Thymus (tissue), 11 donors: ENCODE results near the gene MACROD2. TPM values are rescaled to one million over a fixed set of nuclear protein-coding genes. Genes with fewer than 3 reads are reported as not detected.
"Not testable (repeated sequence)": the region's sequence is repeated elsewhere in the genome, so short reads cannot be mapped to it uniquely, and the experiment has no call there.

ENCODE experiments used
- DNase-seq, 9 donors: peaks; one replicate each; pipeline ENCODE4 v3.0.0-alpha.2; 2013; ENCODE audit warnings: low spot score in 9 of 9, low read depth in 6 of 9, missing footprints in 1 of 9
- H3K27ac ChIP-seq, 2 donors: one replicate each; pipeline ENCODE4 v1.5.1; 2013; ENCODE audit warnings: control low read depth in 1 of 2, low read depth in 1 of 2, low read length in 1 of 2, mild to moderate bottlenecking in 1 of 2, moderate library complexity in 1 of 2
- H3K27me3 ChIP-seq, 2 donors: one replicate each; pipeline ENCODE4 v1.5.1; 2013; ENCODE audit warnings: low read length in 1 of 2; ENCODE audit not compliant: control insufficient read depth in 2 of 2, insufficient read depth in 1 of 2
- H3K36me3 ChIP-seq, 2 donors: one replicate each; pipeline ENCODE4 v1.5.1; 2013; ENCODE audit warnings: low read length in 1 of 2, mild to moderate bottlenecking in 1 of 2, moderate library complexity in 1 of 2; ENCODE audit not compliant: control insufficient read depth in 2 of 2, insufficient read depth in 2 of 2
- H3K4me1 ChIP-seq, 2 donors: one replicate each; pipeline ENCODE4 v1.5.1; 2013; ENCODE audit warnings: low read length in 2 of 2; ENCODE audit not compliant: control insufficient read depth in 2 of 2, insufficient read depth in 2 of 2
- H3K4me3 ChIP-seq, 2 donors: one replicate each; pipeline ENCODE4 v1.5.1; 2013; ENCODE audit warnings: low read length in 2 of 2, control low read depth in 1 of 2, mild to moderate bottlenecking in 1 of 2
- H3K9me3 ChIP-seq, 2 donors: one replicate each; pipeline ENCODE4 v1.5.1; 2013; ENCODE audit warnings: low read length in 1 of 2, mild to moderate bottlenecking in 1 of 2; ENCODE audit not compliant: control insufficient read depth in 2 of 2, insufficient read depth in 1 of 2
- WGBS: extraction: QIAGEN DNeasy Blood & Tissue Kit; methylation state at CpG from one replicate; pipeline ENCODE4 v1.1.7; 2013; 5-methylcytosine and 5-hydroxymethylcytosine counted together
- polyA plus RNA-seq: library from polyadenylated mRNA; stranded (reverse); fragments of 200-250 nt; gene quantifications from one replicate; pipeline ENCODE4 v1.2.3, GENCODE V29; 2013
- total RNA-seq: library from RNA; stranded (reverse); fragments of 120-200 nt; gene quantifications from one replicate; pipeline ENCODE4 v1.2.4, GENCODE V29; 2013
- donor health status: healthy.

Gene MACROD2
- total and polyA plus RNA-seq, 2 donors, result 1.6 to 4.2 TPM

DNA sequence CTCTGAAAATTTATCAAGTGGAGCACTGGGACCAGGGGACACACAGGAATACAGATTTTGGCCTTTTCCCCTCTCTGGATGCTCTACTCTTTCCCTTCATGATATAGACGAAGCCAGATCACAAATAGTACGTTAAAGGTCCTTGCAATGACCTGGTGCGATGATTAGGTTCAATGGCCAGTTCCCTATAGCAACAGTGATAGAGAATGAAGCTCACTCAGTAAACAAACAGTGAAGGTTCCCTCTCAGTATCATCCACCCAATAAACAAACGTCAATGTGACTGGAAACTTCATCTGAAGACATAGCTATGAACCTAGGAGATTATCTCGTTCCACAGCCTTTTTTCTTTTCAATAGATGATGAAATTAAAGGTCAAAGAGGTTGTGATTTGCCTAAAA is 1981.7 kb downstream of the MACROD2 start:
- Histone ChIP-seq H3K4me3 (no peak overlapping the region), H3K4me1 (no peaks in the 10 kb centered on the region), H3K36me3 (no peaks in the 10 kb centered on the region), H3K27ac (no peak overlapping the region), H3K9me3 (no peaks in the 10 kb centered on the region), H3K27me3 (no peaks in the 10 kb centered on the region)
- DNase-seq, result no peak
- WGBS, result 90% methylated on average over 5 of the region's 5 CpGs

DNA sequence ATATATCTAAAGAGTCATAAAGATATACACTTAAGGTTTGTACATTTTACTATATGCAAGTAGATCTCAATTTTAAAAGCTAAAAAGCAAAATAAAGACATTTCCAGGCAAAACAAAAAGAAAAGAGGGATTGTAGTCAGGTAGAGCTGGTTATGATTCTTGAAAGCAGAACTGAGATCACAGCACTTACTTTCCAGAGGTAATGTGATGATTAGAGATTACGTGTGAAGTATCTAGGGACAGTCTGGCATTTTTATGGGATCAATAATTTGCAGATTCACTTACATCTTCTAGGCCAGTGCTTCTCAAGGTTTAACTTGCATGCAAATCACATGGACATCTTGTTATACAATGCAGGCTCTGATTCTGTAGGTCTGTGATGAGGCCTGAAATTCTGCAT is 1982.4 kb downstream of the MACROD2 start:
- 87% methylated on average over 1 of the region's 1 CpG for WGBS
- Histone ChIP-seq H3K4me1 (no peaks in the 10 kb centered on the region), H3K27ac (no peak overlapping the region), H3K27me3 (no peaks in the 10 kb centered on the region), H3K36me3 (no peaks in the 10 kb centered on the region), H3K9me3 (no peaks in the 10 kb centered on the region), H3K4me3 (no peak overlapping the region)
- no peak for DNase-seq

- H3K27ac ChIP-seq, DNase-seq, H3K4me1 ChIP-seq, H3K27me3 ChIP-seq, H3K4me3 ChIP-seq, H3K9me3 ChIP-seq, H3K36me3 ChIP-seq: not testable (repeated sequence)
- WGBS, result 96% methylated on average over 26 of the region's 26 CpGs
Observed at GRCh38 chr20:15985494-15986368, 1990.4 kb downstream of the MACROD2 start.

- WGBS, result 94% methylated on average over 3 of the region's 3 CpGs
- Histone ChIP-seq H3K36me3 (no peaks in the 10 kb centered on the region), H3K27me3 (no peaks in the 10 kb centered on the region), H3K4me3 (no peak overlapping the region), H3K4me1 (no peaks in the 10 kb centered on the region), H3K27ac (no peak overlapping the region), H3K9me3 (no peaks in the 10 kb centered on the region)
- DNase-seq, result no peak
Observed at GRCh38 chr20:15986690-15987089, 1991.4 kb downstream of the MACROD2 start.

GRCh38 chr20:15991279-15991678 is 1996.0 kb downstream of the MACROD2 start:
- Histone ChIP-seq H3K4me1 (no peaks in the 10 kb centered on the region), H3K27ac (no peak overlapping the region), H3K36me3 (no peaks in the 10 kb centered on the region), H3K9me3 (no peaks in the 10 kb centered on the region), H3K27me3 (no peaks in the 10 kb centered on the region), H3K4me3 (no peak overlapping the region)
- DNase-seq, result no peak

DNA sequence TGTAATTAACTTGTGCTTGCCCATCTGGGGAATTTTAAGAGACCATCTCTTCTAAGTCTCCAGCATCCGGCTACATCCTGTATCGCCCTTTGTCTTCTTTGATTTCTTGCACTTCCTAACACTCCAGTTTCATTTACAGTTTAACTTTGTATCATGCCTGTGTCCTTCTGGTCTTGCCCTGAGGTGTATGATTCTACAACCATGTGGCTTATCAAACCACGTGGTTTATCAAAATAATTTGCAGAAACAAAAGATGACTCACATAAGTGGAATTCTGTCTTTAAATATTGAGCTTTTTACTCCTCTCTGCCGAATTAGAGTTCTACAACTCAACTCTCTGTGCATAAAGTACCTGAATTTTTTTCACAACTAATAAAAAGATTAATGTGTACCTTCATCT is 1997.2 kb downstream of the MACROD2 start:
- no peaks in the 10 kb centered on the region for H3K9me3 ChIP-seq
- no peaks in the 10 kb centered on the region for H3K36me3 ChIP-seq
- no peaks in the 10 kb centered on the region for H3K27me3 ChIP-seq
- H3K4me3 ChIP-seq, result no peak overlapping the region
- no peak for DNase-seq
- WGBS, result 94% methylated on average over 4 of the region's 4 CpGs
- H3K27ac ChIP-seq, result no peak overlapping the region
- H3K4me1 ChIP-seq, result no peaks in the 10 kb centered on the region

GRCh38 chr20:16000112-16000511 is 2004.8 kb downstream of the MACROD2 start:
- H3K4me1 ChIP-seq, result no peaks in the 10 kb centered on the region
- no peaks in the 10 kb centered on the region for H3K27me3 ChIP-seq
- H3K36me3 ChIP-seq, result no peaks in the 10 kb centered on the region
- H3K4me3 ChIP-seq, result no peak overlapping the region
- H3K27ac ChIP-seq, result no peak overlapping the region
- 100% methylated on average over 1 of the region's 1 CpG for WGBS
- peaks cover 0 to 3% of the 10 kb centered on the region in 2 donors for H3K9me3 ChIP-seq
- no peak for DNase-seq

GRCh38 chr20:16001286-16001685 is 2006.0 kb downstream of the MACROD2 start:
- Histone ChIP-seq H3K9me3 (peaks cover 0 to 3% of the 10 kb centered on the region in 2 donors), H3K4me1 (no peaks in the 10 kb centered on the region), H3K36me3 (no peaks in the 10 kb centered on the region), H3K27me3 (no peaks in the 10 kb centered on the region), H3K27ac (no peak overlapping the region), H3K4me3 (no peak overlapping the region)
- DNase-seq, result no peak
- WGBS, result 97% methylated on average over 2 of the region's 2 CpGs

DNA sequence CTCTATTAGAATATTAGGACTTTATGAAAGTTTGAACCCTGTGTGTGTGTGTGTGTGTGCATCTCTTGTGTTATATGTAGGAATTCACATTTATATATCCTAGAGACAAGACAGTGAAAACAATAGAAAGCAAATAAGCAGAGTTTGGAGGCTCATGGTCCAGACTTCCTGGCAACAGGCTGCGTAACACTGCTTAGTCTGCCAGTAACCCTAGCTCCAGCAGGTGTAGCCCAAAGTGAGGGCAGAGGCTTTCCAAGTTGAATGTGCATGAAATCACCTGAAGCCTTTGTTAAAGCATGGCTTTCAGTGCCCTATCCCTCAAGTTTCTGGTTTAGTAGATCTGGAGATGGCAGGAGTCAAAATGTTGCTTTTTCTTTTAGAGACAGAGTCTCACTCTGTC is 2008.0 kb downstream of the MACROD2 start:
- Histone ChIP-seq H3K27ac (no peak overlapping the region), H3K27me3 (no peaks in the 10 kb centered on the region), H3K9me3 (peaks cover 0 to 3% of the 10 kb centered on the region in 2 donors), H3K4me1 (no peaks in the 10 kb centered on the region), H3K36me3 (no peaks in the 10 kb centered on the region), H3K4me3 (no peak overlapping the region)
- no peak for DNase-seq
- 91% methylated on average over 1 of the region's 1 CpG for WGBS
